HFF-Myc (cell line): ENCODE measurements around the gene MCM3AP.

Experiments used
- DNase-seq: peaks from one replicate; pipeline ENCODE4 v3.0.0-alpha.2; 2011; ENCODE audit warnings: low read depth; ENCODE audit errors: extremely low read depth
- H3K4me3 ChIP-seq: replicated peaks from 2 replicates; pipeline ENCODE4 v1.5.1; 2011; ENCODE audit warnings: low read depth, mild to moderate bottlenecking, control low read depth, low read length
- CTCF ChIP-seq: IDR thresholded peaks from 2 replicates; pipeline ENCODE4 v1.5.1; 2012; ENCODE audit warnings: mild to moderate bottlenecking, low read depth, low read length, control low read depth; ENCODE audit errors: missing control alignments

The MCM3AP gene

GRCh38 chr21:46196733-46197132 lies 88.7 kb downstream of the MCM3AP start:
- no peak for TF ChIP-seq CTCF
- DNase-seq: no peak
- H3K4me3 ChIP-seq: no peak overlapping the region

GRCh38 chr21:46195595-46196195 lies 89.7 kb downstream of the MCM3AP start:
- no peak for DNase-seq
- H3K4me3 ChIP-seq: no peak overlapping the region
- TF ChIP-seq CTCF: no peak

GRCh38 chr21:46194374-46195334 lies 90.8 kb downstream of the MCM3AP start:
- H3K4me3 ChIP-seq: no peak overlapping the region
- no peak for TF ChIP-seq CTCF
- DNase-seq: no peak

- no peak overlapping the region for H3K4me3 ChIP-seq
- no peak for TF ChIP-seq CTCF
- no peak for DNase-seq
Measured at GRCh38 chr21:46193829-46194373, 91.5 kb downstream of the MCM3AP start.

GRCh38 chr21:46191686-46192575 lies 93.5 kb downstream of the MCM3AP start:
- no peak overlapping the region for H3K4me3 ChIP-seq
- no peak for TF ChIP-seq CTCF
- no peak for DNase-seq

GRCh38 chr21:46191257-46191685 lies 94.1 kb downstream of the MCM3AP start:
- no peak for TF ChIP-seq CTCF
- DNase-seq: no peak
- no peak overlapping the region for H3K4me3 ChIP-seq
